HG03196 (cell line): Measurements from ENCODE around the gene LAMB4.

Source experiments
- ATAC-seq: cut with Tn5 transposase; IDR thresholded peaks from one replicate; pipeline ENCODE4 v1.9.1; 2021; ENCODE audit not compliant: unreplicated experiment

LAMB4 gene

DNA sequence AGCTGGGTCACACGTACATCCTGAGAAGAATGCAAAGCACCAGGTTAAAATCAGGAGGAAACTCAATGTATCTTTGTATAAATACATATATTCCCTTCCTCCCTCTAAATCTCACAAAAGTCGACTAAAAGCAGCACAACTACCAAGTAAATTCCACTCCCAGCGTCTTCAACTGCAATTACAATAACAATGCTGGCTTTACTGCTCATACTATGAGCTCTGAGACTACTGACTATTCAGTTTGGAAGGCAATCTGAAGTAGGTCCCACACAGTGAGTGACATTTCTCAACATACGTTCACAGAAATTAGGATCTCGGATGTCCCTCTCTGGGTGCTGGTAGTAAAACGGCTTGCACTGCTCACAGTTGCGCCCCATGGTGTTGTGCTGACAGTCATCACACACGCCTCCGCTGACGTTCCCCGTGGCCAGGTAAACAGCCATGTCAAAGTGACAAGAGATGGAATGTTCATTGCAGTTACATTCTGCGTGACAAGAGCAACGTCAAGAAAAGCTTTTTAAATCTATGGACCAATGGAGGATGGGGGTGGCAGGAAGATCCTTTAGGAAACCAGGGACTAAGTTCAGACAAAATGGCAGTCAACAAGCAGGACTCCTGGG lies 154.7 kb downstream of the LAMB4 start:
- ATAC-seq, result no peak

DNA sequence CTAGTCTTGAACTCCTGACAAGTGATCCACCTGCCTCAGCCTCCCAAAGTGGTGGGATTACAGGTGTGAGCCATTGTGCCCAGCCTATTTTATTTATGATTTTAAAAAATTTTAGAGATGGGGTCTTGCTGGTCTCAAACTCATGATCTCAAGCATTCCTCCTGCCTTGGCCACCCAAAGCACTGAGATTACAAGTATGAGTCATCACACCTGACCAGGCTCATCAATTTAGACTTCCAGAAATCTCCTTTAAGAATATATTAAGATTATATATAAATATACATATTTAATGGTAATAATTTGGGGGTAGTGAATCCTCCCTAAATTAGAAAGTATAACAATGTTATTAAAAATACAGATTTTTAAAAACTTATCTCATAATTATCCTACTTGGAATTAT lies 156.3 kb downstream of the LAMB4 start:
- ATAC-seq, result no peak
